D721Med (cell line): ENCODE measurements around the gene CLSTN3.

ENCODE experiments used
- DNase-seq: peaks from one replicate; pipeline ENCODE4 v3.0.0; 2011; ENCODE audit warnings: low spot score; ENCODE audit not compliant: insufficient read length
- FAIRE-seq: peaks from 2 replicates; lab custom pipeline; 2011; peaks lifted over from hg19 to GRCh38; lab: Jason Lieb, UNC
- TF ChIP-seq, protein P1 (sequence below): IDR thresholded peaks from 2 replicates; pipeline ENCODE4 v1.5.1; 2012; ENCODE audit warnings: mild to moderate bottlenecking, control low read depth; ENCODE audit not compliant: insufficient read depth; ENCODE audit errors: missing control alignments

The CLSTN3 gene

DNA sequence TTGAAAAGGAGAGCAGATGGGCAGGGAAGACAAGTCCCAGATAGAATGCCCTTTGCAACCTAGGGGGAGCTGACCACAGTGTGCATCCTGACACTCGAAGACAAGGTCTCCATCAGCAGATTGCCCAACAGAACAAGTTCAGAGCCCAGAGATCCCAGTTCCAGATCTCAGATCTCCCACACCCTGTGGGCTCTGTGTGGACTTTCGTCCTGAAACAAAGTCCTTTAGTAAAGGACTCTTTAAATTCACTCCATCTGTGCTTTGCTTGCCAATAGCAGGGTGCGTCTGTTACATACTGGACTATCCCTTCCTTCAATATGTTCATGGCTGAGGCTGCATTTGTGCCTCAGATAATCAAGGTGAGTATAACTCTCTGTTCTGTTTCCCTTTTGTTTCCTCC is 12.5 kb upstream of the CLSTN3 start:
- DNase-seq (no peak), FAIRE-seq (no peak)
- TF ChIP-seq, protein P1, sequence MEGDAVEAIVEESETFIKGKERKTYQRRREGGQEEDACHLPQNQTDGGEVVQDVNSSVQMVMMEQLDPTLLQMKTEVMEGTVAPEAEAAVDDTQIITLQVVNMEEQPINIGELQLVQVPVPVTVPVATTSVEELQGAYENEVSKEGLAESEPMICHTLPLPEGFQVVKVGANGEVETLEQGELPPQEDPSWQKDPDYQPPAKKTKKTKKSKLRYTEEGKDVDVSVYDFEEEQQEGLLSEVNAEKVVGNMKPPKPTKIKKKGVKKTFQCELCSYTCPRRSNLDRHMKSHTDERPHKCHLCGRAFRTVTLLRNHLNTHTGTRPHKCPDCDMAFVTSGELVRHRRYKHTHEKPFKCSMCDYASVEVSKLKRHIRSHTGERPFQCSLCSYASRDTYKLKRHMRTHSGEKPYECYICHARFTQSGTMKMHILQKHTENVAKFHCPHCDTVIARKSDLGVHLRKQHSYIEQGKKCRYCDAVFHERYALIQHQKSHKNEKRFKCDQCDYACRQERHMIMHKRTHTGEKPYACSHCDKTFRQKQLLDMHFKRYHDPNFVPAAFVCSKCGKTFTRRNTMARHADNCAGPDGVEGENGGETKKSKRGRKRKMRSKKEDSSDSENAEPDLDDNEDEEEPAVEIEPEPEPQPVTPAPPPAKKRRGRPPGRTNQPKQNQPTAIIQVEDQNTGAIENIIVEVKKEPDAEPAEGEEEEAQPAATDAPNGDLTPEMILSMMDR: no peak

DNA sequence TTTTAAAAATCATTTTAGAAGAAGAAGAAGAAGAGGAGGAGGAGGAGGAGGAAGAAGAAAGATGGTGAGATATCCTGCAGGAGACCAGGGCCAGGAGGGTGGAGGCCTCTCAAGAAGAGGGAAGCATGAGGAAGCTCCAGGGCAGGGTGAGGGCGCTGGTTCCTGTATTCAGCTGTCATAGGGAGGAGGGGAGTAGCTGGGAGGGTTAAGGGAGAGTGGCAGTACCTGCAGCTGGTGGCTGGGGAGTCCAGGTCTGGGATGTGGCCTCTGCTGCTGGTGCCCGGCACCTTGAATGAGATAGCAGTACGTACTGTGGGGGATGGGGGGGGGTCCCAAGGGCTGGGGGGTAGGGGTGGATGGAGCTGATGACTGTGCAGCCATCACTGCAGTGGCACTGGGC is 11.3 kb upstream of the CLSTN3 start:
- TF ChIP-seq, protein P1: no peak
- no peak for FAIRE-seq
- DNase-seq: no peak

DNA sequence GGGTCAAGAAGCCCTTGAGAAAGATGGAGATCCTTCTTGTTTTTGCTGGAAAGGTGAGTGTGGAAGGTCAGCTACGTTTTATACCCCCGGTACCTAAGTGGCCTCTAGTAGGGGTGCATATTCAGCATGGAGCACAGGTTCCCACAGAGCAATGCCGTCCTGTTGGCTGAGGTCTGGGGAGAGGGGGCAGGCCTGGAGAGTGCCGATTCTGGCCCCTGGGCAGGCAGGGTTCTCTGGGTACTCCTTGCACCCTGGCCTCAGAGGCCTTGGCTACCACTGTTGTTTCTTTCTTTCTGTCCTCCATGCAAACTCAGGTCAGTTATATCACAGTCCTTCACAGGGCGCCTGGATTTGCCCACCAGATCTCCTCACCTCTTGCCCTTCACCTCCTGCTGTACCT is 10.0 kb upstream of the CLSTN3 start:
- DNase-seq (no peak), FAIRE-seq (no peak)
- TF ChIP-seq, protein P1: no peak

DNA sequence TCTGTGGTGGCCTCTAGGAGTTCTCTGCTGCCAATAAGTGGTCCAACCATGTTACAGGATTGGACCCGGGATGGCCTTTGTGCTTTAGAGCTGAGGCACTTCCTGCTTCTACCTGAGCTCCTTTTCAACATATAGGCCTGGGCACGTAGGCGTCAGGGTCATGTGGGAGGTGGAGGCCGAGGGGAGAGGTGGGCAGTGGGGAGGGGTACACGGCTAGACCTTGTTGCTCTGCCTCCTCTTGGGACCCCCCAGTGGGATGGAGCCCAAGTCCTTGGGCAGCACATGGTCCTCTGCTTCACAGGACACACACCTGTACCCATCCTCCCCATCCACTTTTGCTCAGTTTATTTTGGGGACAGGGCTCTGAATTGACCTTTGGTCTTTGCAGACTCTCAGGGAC is 8.8 kb upstream of the CLSTN3 start:
- TF ChIP-seq, protein P1: no peak
- DNase-seq (no peak), FAIRE-seq (no peak)

DNA sequence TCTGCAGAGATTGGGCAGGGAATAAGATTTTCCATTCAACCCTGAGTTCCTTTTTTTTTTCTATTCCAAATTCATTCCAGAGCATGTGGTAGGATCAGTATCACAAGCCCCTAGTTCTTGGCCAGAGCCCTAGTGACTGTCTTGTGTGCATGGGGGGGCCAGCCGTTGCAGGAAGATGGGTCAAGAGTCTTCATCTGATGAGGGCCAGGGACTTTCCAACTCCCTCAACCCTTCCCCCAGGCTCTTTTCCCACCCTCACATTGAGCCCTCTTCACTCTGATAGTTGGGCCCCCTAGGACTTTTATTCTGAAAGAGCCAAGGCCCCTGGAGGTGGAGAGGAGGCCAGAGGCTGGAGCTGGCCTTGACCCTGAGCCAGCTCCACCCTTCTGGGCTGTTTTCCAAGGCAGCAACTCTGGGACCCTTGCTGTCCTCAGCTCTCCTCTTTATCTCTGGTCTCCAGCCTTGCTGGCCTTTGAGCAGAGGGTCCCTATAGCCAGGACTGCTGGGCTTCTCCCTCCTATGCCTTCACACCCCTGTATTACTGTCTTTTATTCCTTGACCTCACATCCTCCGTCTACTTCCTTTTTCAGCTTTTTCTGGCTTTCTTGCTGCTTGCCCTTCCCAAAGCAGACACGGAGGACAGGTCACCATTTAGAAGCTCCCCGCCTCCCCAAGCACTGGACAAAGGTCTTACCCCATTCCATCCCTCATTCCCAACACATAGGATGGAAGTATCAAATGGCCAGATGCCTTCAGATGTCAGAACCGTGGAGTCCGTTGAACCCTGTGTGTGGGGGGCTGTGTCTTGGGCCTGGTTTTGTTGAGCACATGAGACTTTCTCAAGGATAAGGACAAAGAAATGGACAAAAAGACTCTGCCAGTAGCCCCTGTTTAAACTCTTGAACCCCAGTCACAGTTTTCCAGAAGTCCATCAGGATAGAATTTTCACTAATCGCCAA is 7.1 kb upstream of the CLSTN3 start:
- TF ChIP-seq, protein P1: no peak
- FAIRE-seq (no peak), DNase-seq (no peak)

DNA sequence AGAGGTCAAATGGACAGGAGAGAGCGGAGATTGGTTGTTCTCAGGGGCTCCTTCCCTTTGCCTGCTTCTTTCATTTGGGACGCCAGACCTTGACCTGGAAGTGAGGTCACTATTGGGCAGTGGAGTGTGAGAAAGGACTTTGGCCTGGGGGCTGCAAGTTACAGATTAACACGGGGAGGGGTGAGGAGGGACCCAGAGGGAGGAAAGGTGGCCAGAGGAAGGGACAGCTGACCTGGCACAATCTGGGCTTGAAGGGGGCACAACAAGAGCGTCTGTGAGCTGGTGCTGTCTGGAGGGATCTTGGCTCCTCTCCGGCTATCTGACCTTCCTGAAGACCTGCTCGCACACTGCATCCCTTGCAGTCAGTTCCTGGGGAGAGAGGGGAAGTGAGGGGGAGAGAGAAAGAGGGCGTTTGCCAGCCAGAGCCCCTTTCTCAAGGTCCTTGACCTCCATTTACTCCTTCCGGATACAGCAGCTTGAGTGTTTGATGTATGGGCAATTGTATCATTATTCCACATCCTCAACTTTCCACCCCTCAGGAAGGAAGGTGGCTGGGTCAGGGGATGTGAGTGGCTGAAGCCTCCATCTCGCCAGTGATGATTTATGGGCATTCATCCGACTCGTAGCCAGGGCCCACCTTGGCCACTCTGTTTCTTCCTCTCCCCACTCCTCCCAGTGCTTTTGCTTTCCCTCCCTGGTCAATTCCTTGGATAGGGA is 6.2 kb upstream of the CLSTN3 start:
- FAIRE-seq (no peak), DNase-seq (no peak)
- TF ChIP-seq, protein P1: no peak
